Glutamatergic neuron (in vitro differentiated cells): ENCODE data around the gene KCNQ1. TPM values are rescaled to one million over a fixed set of nuclear protein-coding genes. Genes with fewer than 3 reads are reported as not detected.

Experiments
- DNase-seq: peaks from one replicate; pipeline ENCODE4 v3.0.0; 2022
- H3K27ac Mint-ChIP-seq: one replicate; pipeline ENCODE4 v1.8.0; 2020; ENCODE audit warnings: mild to moderate bottlenecking, mixed read lengths, inconsistent platforms; ENCODE audit not compliant: unreplicated experiment
- H3K27me3 Mint-ChIP-seq: one replicate; pipeline ENCODE4 v1.8.0; 2020; ENCODE audit warnings: mild to moderate bottlenecking, moderate library complexity, mixed read lengths, inconsistent platforms; ENCODE audit not compliant: unreplicated experiment
- H3K36me3 Mint-ChIP-seq: one replicate; pipeline ENCODE4 v1.8.0; 2020; ENCODE audit warnings: mild to moderate bottlenecking, mixed read lengths, inconsistent platforms; ENCODE audit not compliant: unreplicated experiment
- H3K4me1 Mint-ChIP-seq: one replicate; pipeline ENCODE4 v1.8.0; 2020; ENCODE audit warnings: mild to moderate bottlenecking, low read depth, mixed read lengths, inconsistent platforms; ENCODE audit not compliant: unreplicated experiment
- H3K4me3 Mint-ChIP-seq: one replicate; pipeline ENCODE4 v1.8.0; 2020; ENCODE audit warnings: mild to moderate bottlenecking, mixed read lengths, inconsistent platforms; ENCODE audit not compliant: unreplicated experiment
- H3K9me3 Mint-ChIP-seq: one replicate; pipeline ENCODE4 v1.8.0; 2020; ENCODE audit warnings: mild to moderate bottlenecking, moderate library complexity, mixed read lengths, inconsistent platforms; ENCODE audit not compliant: unreplicated experiment
- CTCF ChIP-seq: fragments of 200-600 bp; sonication (generic); IDR thresholded peaks from one replicate; pipeline ENCODE4 v1.5.0; 2021; ENCODE audit not compliant: partially characterized antibody, unreplicated experiment
- total RNA-seq: library from RNA; stranded (reverse); fragmentation: NEBNext Ultra II Directional; extraction: Animal tissue kit (Norgen Biotek cat#: 25700); gene quantifications from one replicate; pipeline ENCODE4 v1.2.1, GENCODE V29; 2021; ENCODE audit not compliant: unreplicated experiment

The KCNQ1 gene
- total RNA-seq, 1 donor from 2014 or later: 0.44 TPM

DNA sequence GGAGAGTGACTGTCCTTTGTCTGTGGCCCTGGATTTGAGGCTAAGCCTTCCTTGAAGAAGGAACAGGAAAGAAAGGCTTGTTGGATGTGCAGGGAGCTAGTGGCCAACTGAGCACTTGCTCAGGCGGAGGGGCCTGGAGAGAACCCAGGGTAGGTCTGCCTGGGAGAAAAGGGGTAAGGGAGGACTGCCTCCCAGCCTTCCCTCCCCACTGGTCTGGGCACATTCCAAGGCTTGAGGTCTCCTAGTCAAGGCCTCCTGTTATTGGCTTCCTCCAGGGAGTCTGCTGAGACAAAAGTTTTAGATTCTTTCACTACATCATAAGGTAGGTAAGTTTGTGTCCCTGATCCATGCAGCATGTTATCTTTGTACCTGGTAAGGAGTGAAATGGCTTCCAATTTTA lies 239.8 kb downstream of the KCNQ1 start:
- no peak overlapping the region for H3K4me3 Mint-ChIP-seq
- no peak for DNase-seq
- no peak for TF ChIP-seq CTCF
- peaks cover 4% of the 10 kb centered on the region for H3K27me3 Mint-ChIP-seq
- H3K9me3 Mint-ChIP-seq: peaks cover 4% of the 10 kb centered on the region
- no peak overlapping the region for H3K27ac Mint-ChIP-seq
- H3K4me1 Mint-ChIP-seq: peaks cover 2% of the 10 kb centered on the region
- H3K36me3 Mint-ChIP-seq: no peaks in the 10 kb centered on the region

- DNase-seq: no peak
- no peak for TF ChIP-seq CTCF
- no peak overlapping the region for H3K4me3 Mint-ChIP-seq
- no peak overlapping the region for H3K27ac Mint-ChIP-seq
- peaks cover 4% of the 10 kb centered on the region for H3K9me3 Mint-ChIP-seq
- H3K4me1 Mint-ChIP-seq: peaks cover 4% of the 10 kb centered on the region
- no peaks in the 10 kb centered on the region for H3K36me3 Mint-ChIP-seq
- H3K27me3 Mint-ChIP-seq: peaks cover 5% of the 10 kb centered on the region
Observed at GRCh38 chr11:2685051-2685450, 240.2 kb downstream of the KCNQ1 start.

DNA sequence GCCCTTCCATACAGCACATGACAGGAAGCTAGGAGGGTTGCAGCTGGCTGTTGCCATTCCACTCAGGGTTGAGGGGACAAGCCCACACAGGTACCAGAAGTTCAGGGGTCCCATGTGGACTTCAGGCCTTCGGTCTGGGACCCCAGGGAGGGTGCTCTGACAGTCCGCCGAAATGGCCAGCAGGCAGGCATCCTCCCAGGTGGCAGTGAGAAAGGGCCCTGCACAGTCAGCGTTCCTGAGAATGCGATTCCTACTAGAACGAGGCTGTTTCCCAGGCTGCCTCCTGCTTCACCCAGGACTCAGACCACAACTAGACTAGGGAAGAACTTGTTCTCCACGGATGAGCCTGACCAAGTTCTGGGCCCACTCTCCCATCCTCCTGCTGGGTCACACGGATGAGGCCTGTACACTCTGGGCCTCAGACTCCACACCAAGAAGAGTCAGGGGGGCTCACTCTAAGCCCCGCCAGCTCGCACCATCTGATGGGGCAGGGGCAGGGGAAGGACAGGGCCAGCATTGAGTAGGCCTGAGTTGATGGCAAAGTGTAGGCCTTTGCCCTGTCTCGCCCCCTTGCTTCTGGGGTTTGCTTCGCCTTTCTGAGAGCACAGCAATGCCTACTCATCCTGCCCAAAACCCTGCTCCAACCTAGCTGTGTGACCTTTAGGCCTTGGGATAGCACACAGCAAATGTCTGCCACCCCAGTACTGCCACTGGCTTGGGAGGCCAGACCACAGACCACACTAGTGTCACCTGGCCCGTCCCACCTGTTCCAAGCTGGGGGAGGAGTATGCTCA lies 241.0 kb downstream of the KCNQ1 start:
- Mint-ChIP-seq H3K4me1 (peaks cover 11% of the 10 kb centered on the region), H3K36me3 (no peaks in the 10 kb centered on the region), H3K4me3 (no peak overlapping the region), H3K27me3 (peaks cover 5% of the 10 kb centered on the region), H3K9me3 (peaks cover 4% of the 10 kb centered on the region), H3K27ac (no peak overlapping the region)
- no peak for TF ChIP-seq CTCF
- no peak for DNase-seq

DNA sequence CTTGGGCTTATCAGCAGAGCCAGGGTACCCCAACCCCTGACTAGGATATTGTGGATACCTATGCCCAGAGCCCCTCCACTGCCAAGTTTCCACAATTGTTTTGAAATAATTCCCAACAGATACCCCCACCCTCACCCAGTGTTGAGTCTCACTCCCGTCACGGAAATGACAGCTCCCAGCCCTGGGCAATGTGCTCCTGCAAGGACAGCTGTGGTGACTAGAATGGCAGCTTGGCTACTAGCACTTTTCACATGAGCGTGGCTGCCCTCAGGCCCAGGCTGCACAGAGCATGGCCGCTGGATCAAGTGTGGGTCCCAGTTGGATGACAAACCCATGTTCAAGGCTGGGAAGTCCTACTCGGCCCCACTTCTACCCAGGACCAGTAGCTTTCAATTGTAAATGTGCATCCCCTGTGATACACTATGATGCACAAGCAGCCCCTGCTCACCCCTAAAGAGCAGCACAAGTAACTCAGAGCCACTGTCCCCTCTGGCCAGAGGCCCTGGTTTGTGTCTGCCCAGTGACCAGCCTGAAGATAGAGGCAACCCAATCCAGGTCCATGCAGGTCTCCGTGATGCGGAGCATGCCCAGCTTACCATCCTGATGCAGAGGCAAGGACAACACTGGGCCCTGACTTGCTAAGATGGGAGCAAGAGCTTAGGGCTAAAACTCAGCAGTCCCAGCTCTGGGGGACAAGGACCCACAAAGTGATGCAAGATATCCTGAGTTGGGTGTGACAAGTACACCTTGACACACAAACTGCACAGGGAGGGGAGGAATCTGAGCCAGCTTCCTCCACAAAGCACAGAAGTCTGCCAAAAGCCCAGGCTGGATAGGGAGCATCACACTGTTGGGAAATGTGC lies 241.8 kb downstream of the KCNQ1 start:
- Mint-ChIP-seq H3K9me3 (peaks cover 4% of the 10 kb centered on the region), H3K4me1 (peaks cover 18% of the 10 kb centered on the region), H3K27ac (no peak overlapping the region), H3K27me3 (peaks cover 5% of the 10 kb centered on the region), H3K4me3 (no peak overlapping the region), H3K36me3 (no peaks in the 10 kb centered on the region)
- TF ChIP-seq CTCF: no peak
- DNase-seq: no peak

- no peak overlapping the region for H3K27ac Mint-ChIP-seq
- no peak overlapping the region for H3K4me3 Mint-ChIP-seq
- no peak for TF ChIP-seq CTCF
- no peak for DNase-seq
- H3K9me3 Mint-ChIP-seq: peaks cover 8% of the 10 kb centered on the region
- peaks cover 8% of the 10 kb centered on the region for H3K27me3 Mint-ChIP-seq
- no peaks in the 10 kb centered on the region for H3K36me3 Mint-ChIP-seq
- H3K4me1 Mint-ChIP-seq: peaks cover 24% of the 10 kb centered on the region
Observed at GRCh38 chr11:2687223-2687530, 242.4 kb downstream of the KCNQ1 start.
